H9 (cell line): ENCODE data around the gene ZNF608. TPM values are rescaled to one million over a fixed set of nuclear protein-coding genes. Genes with fewer than 3 reads are reported as not detected.

Experiments used
- DNase-seq: peaks from one replicate; pipeline ENCODE4 v3.0.0-alpha.2; 2017
- H2AFZ ChIP-seq: one replicate; pipeline ENCODE4 v1.6.1; 2013; ENCODE audit warnings: mild to moderate bottlenecking, low read length, control low read depth, moderate library complexity
- H2AK5ac ChIP-seq: 2 replicates; pipeline ENCODE4 v1.6.1; 2013; ENCODE audit warnings: low read length, control low read depth, mixed read lengths; ENCODE audit not compliant: insufficient read length
- H2BK120ac ChIP-seq: one replicate; pipeline ENCODE4 v1.6.1; 2013; ENCODE audit warnings: low read depth, mild to moderate bottlenecking, low read length, control low read depth, inconsistent platforms; ENCODE audit not compliant: poor library complexity, severe bottlenecking
- H2BK12ac ChIP-seq: 2 replicates; pipeline ENCODE4 v1.6.1; 2013; ENCODE audit warnings: low read length, control low read depth, mixed read lengths, low read depth; ENCODE audit not compliant: insufficient read length
- H2BK15ac ChIP-seq: 2 replicates; pipeline ENCODE4 v1.6.1; 2013; ENCODE audit warnings: low read depth, low read length, control low read depth
- H2BK20ac ChIP-seq: one replicate; pipeline ENCODE4 v1.6.1; 2013; ENCODE audit warnings: low read depth, mild to moderate bottlenecking, low read length, control low read depth, inconsistent platforms; ENCODE audit not compliant: poor library complexity, severe bottlenecking
- H2BK5ac ChIP-seq: 2 replicates; pipeline ENCODE4 v1.6.1; 2013; ENCODE audit warnings: low read length, control low read depth, mixed read lengths; ENCODE audit not compliant: insufficient read length
- H3K14ac ChIP-seq: 2 replicates; pipeline ENCODE4 v1.6.1; 2013; ENCODE audit warnings: low read length, control low read depth; ENCODE audit not compliant: insufficient read depth
- H3K18ac ChIP-seq: 2 replicates; pipeline ENCODE4 v1.6.1; 2013; ENCODE audit warnings: low read depth, mild to moderate bottlenecking, mixed read lengths, low read length, control low read depth; ENCODE audit not compliant: insufficient read length
- H3K23ac ChIP-seq: 2 replicates; pipeline ENCODE4 v1.6.1; 2013; ENCODE audit warnings: low read length, control low read depth, mixed read lengths, low read depth; ENCODE audit not compliant: insufficient read length
- H3K23me2 ChIP-seq: 2 replicates; pipeline ENCODE4 v1.6.1; 2013; ENCODE audit warnings: low read depth, mild to moderate bottlenecking, mixed read lengths, low read length, control low read depth; ENCODE audit not compliant: insufficient read length, poor library complexity, severe bottlenecking
- H3K27ac ChIP-seq: 2 replicates; pipeline ENCODE4 v1.5.1; 2013; ENCODE audit warnings: low read length, control low read depth, mixed read lengths, low read depth; ENCODE audit not compliant: insufficient read length
- H3K27me3 ChIP-seq: 2 replicates; pipeline ENCODE4 v1.6.1; 2013; ENCODE audit warnings: low read length, control low read depth, inconsistent platforms; ENCODE audit not compliant: insufficient read depth
- H3K4ac ChIP-seq: 2 replicates; pipeline ENCODE4 v1.6.1; 2013; ENCODE audit warnings: low read depth, mild to moderate bottlenecking, control low read depth, inconsistent platforms, low read length, moderate library complexity
- H3K4me1 ChIP-seq: 2 replicates; pipeline ENCODE4 v1.6.1; 2013; ENCODE audit warnings: low read length, control low read depth, inconsistent platforms; ENCODE audit not compliant: insufficient read depth
- H3K4me2 ChIP-seq: 2 replicates; pipeline ENCODE4 v1.6.1; 2013; ENCODE audit warnings: low read length, control low read depth, mixed read lengths; ENCODE audit not compliant: insufficient read length, insufficient read depth
- H3K56ac ChIP-seq: 2 replicates; pipeline ENCODE4 v1.6.1; 2013; ENCODE audit warnings: low read depth, mild to moderate bottlenecking, mixed read lengths, low read length, control low read depth; ENCODE audit not compliant: insufficient read length
- H3K79me1 ChIP-seq: 2 replicates; pipeline ENCODE4 v1.6.1; 2013; ENCODE audit warnings: low read depth, mild to moderate bottlenecking, moderate library complexity, low read length, control low read depth, inconsistent platforms; ENCODE audit not compliant: insufficient read depth, poor library complexity, severe bottlenecking
- H3K79me2 ChIP-seq: 2 replicates; pipeline ENCODE4 v1.6.1; 2013; ENCODE audit warnings: low read length, control low read depth, inconsistent platforms; ENCODE audit not compliant: insufficient read depth
- H3K9ac ChIP-seq: 2 replicates; pipeline ENCODE4 v1.6.1; 2013; ENCODE audit warnings: low read length, control low read depth, mixed read lengths; ENCODE audit not compliant: insufficient read length; ENCODE audit errors: extremely low read depth
- H3K9me3 ChIP-seq: one replicate; pipeline ENCODE4 v1.6.1; 2013; ENCODE audit warnings: low read depth, low read length, inconsistent platforms; ENCODE audit not compliant: control insufficient read depth
- H3T11ph ChIP-seq: one replicate; pipeline ENCODE4 v1.6.1; 2013; ENCODE audit warnings: mild to moderate bottlenecking, low read length, control low read depth, inconsistent platforms
- H4K20me1 ChIP-seq: one replicate; pipeline ENCODE4 v1.6.1; 2013; ENCODE audit not compliant: control insufficient read depth, insufficient read length, insufficient read depth
- H4K5ac ChIP-seq: 2 replicates; pipeline ENCODE4 v1.6.1; 2013; ENCODE audit warnings: low read depth, mild to moderate bottlenecking, mixed read lengths, low read length, control low read depth; ENCODE audit not compliant: insufficient read length
- H4K8ac ChIP-seq: replicated peaks from 2 replicates; pipeline ENCODE4 v1.6.1; 2013; ENCODE audit warnings: low read length, control low read depth, mixed read lengths, low read depth; ENCODE audit not compliant: insufficient read length
- H4K91ac ChIP-seq: 2 replicates; pipeline ENCODE4 v1.6.1; 2013; ENCODE audit warnings: low read depth, mild to moderate bottlenecking, moderate library complexity, mixed read lengths, low read length, control low read depth; ENCODE audit not compliant: insufficient read length
- H3K27ac Mint-ChIP-seq, 3 experiments: 2 replicates in 2 of 3; 3 replicates in 1 of 3; pipeline ENCODE4 v1.8.0; 2020 to 2021; ENCODE audit warnings: mixed read lengths in 3 of 3, mild to moderate bottlenecking in 1 of 3, moderate library complexity in 1 of 3
- H3K27me3 Mint-ChIP-seq: 2 replicates; pipeline ENCODE4 v1.8.0; 2021; ENCODE audit warnings: low read depth, mild to moderate bottlenecking, moderate library complexity, mixed read lengths
- H3K36me3 Mint-ChIP-seq, 3 experiments: 2 replicates in 2 of 3; 3 replicates in 1 of 3; pipeline ENCODE4 v1.8.0; 2020 to 2021; ENCODE audit warnings: low read depth in 3 of 3, mixed read lengths in 3 of 3; ENCODE audit not compliant: insufficient read depth in 1 of 3
- H3K4me1 Mint-ChIP-seq, 2 experiments: 2 replicates each; pipeline ENCODE4 v1.8.0; 2020; ENCODE audit warnings: mixed read lengths in 2 of 2
- H3K4me3 Mint-ChIP-seq, 2 experiments: 2 replicates in 1 of 2; 3 replicates in 1 of 2; pipeline ENCODE4 v1.8.0; 2020 to 2021; ENCODE audit warnings: mild to moderate bottlenecking in 2 of 2, mixed read lengths in 2 of 2, moderate library complexity in 1 of 2
- H3K9me3 Mint-ChIP-seq, 2 experiments: 2 replicates in 1 of 2; 3 replicates in 1 of 2; pipeline ENCODE4 v1.8.0; 2020; ENCODE audit warnings: mild to moderate bottlenecking in 2 of 2, mixed read lengths in 2 of 2, moderate library complexity in 1 of 2
- CTCF ChIP-seq: fragments of 200-600 bp; sonication (generic); conservative IDR thresholded peaks from 3 replicates; pipeline ENCODE4 v1.8.0; 2021; ENCODE audit warnings: antibody characterized with exemption, mild to moderate bottlenecking
- WGBS: extraction: QIAGEN DNeasy Blood & Tissue Kit; methylation state at CpG from one replicate; pipeline ENCODE4 v1.1.7; 2013; ENCODE audit warnings: missing lambda C conversion rate, low lambda C conversion rate, mixed read lengths; ENCODE audit not compliant: insufficient read length; ENCODE audit errors: extremely low coverage; 5-methylcytosine and 5-hydroxymethylcytosine counted together
- total RNA-seq: library from RNA; stranded (reverse); gene quantifications from 2 replicates; pipeline ENCODE4 v1.2.1, GENCODE V29; 2021

The ZNF608 gene
- total RNA-seq, 1 experiment from 2014 or later = 67.0 TPM

GRCh38 chr5:124754206-124754927, 7.9 kb upstream of the ZNF608 start:
- Mint-ChIP-seq H3K27me3 (no peaks in the 10 kb centered on the region), H3K36me3 (0 out of 7 replicates have a peak, but pooled peaks cover 0 to 8% (median 0%) of the 10 kb centered on the region in 3 experiments), H3K4me3 (no peak overlapping the region), H3K27ac (0 out of 7 replicates have a peak overlapping the region, but pooled peaks have one; percentile 3 to 23 (median 4)), H3K4me1 (peaks cover 35 to 40% of the 10 kb centered on the region in 2 experiments), H3K9me3 (peaks cover 0 to 3% of the 10 kb centered on the region in 2 experiments; a peak in 1 of 5 replicates)
- H2BK120ac ChIP-seq = no peak overlapping the region
- no peak overlapping the region for H4K91ac ChIP-seq
- H3K23me2 ChIP-seq = peaks cover under 1% of the 10 kb centered on the region
- H2BK12ac ChIP-seq = no peak overlapping the region
- no peak overlapping the region for H3T11ph ChIP-seq
- TF ChIP-seq CTCF = no peak
- no peaks in the 10 kb centered on the region for H3K79me2 ChIP-seq
- H3K27ac ChIP-seq = no peak overlapping the region
- H4K8ac ChIP-seq = no peak overlapping the region
- no peak overlapping the region for H3K4me2 ChIP-seq
- H4K5ac ChIP-seq = no peak overlapping the region
- no peak overlapping the region for H3K18ac ChIP-seq
- DNase-seq = no peak
- no peak overlapping the region for H3K56ac ChIP-seq
- no peak overlapping the region for H2AK5ac ChIP-seq
- no peak overlapping the region for H3K14ac ChIP-seq
- H3K4me1 ChIP-seq = peaks cover 10% of the 10 kb centered on the region; the same call in 1 of the 2 replicates
- no peak overlapping the region for H3K23ac ChIP-seq
- WGBS = no CpG with 5 or more reads among the region's 7 CpGs
- no peaks in the 10 kb centered on the region for H4K20me1 ChIP-seq
- no peaks in the 10 kb centered on the region for H3K79me1 ChIP-seq
- H3K9ac ChIP-seq = no peak overlapping the region
- H3K9me3 ChIP-seq = no peaks in the 10 kb centered on the region
- no peak overlapping the region for H2BK15ac ChIP-seq
- no peak overlapping the region for H2BK5ac ChIP-seq
- H3K27me3 ChIP-seq = no peaks in the 10 kb centered on the region
- H3K4ac ChIP-seq = no peak overlapping the region
- H2AFZ ChIP-seq = peak overlapping the region; percentile 42
- H2BK20ac ChIP-seq = no peak overlapping the region
